ENCODE results near the gene PHF8.

PHF8 gene

DNA sequence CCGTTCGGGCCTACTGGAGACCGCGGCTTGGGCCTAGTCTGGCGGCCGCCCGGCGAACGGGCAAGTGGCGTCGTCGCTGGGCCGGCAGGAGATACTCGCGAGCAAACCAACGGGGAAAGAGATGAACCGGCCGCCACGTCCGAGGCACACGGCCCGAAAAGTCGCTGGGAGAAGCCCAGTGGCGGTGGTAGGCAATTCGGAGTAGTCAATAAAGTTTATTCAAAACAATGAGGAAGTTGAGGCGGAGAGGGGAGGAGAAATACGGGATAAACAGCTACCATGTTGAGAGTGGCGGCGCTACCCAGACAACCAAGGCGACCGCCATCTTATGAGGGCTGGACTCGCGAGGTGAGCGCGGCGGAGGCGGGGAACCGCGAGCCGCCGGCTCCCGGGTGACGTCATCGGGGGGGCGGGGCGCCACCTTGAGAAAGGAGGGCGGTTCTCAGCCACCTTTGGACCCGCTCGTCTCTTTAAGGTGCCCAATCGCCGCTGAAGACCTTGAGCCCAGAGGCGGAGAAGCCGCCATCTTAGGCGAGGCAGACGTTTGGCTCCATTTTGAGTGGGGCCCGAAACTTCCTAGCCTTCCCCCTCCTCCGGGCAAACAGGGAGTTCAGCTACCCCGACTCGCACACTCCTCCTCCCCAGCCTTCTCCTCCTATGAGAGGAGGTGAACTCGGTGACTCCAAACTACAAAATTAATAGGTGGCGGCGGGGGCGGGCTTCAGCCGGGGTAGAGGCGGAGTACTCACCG lies at the start of gene PHF8:
TSS of gene PHF8 (minus strand) at position 348 of the 751 bp plus-strand sequence. CDS start 1,745 bp downstream, outside the sequence.
- peak; percentile 96 for DNase-seq

- no peak for DNase-seq
These were observed 49.3 kb upstream of the PHF8 start for GRCh38 chrX:54093571-54093970.

- DNase-seq, result no peak
These were observed 48.9 kb upstream of the PHF8 start for GRCh38 chrX:54093159-54093558.

GRCh38 chrX:54090880-54091279 lies 46.6 kb upstream of the PHF8 start:
- no peak for DNase-seq

DNA sequence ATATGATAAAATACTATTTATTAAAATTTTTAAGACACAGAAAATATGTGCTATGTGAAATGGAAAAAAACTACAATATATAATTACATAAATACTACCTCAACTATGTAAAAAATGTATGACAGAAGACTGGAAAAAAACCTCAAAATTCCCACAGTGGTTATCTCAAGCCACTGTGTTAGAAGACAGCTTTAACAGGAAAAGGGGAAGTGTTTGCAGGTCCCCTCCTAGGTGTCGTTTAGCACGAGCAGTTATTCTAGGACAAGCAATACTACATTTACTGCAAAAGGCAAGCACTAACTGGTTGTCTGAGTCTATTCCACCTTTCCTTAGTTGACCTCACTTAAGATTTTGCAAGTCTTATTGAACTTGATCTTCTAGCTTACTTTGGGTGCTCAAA lies 44.9 kb upstream of the PHF8 start:
- no peak for DNase-seq

- no peak for DNase-seq
These were observed 43.4 kb upstream of the PHF8 start for GRCh38 chrX:54087661-54088060.

DNA sequence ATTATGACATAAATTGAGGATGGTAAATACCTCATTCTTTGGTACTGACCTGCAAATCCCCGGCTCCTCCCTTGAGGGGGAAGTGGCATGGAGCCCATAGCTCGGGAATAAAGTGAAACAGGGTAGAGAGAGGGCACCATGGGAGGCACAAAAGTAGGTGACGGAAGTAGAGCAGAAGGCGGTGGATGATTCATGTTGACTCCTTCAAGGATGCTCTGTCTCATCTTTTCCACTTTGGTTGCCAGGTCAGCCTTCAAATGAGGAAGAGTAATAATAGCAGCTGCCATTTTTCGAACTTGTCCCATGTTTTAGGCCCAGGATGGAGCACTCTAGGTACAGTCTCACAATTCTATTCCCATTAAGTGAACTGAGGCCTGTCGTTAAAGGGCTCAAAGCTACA lies 41.4 kb upstream of the PHF8 start:
- no peak for DNase-seq

DNA sequence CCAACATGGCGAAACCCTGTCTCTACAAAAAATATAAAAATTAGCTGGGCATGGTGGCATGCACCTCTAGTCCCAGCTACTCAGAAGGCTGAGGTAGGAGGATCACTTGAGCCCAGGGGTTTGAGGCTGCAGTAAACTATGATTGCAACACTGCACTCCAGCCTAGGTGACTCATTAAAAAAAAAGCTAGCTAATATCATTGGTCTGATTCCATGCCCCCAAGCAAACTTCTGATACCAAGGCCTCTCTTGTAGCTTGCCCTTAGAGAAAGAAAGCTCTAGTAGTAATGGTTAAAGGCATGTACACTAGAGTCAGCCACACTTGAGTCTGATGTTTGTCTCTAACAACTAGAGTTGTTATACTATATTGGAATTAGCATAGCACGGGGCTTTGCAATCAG lies 32.6 kb upstream of the PHF8 start:
- DNase-seq, result no peak

- DNase-seq, result no peak
These were observed 30.6 kb upstream of the PHF8 start for GRCh38 chrX:54074826-54075225.

DNA sequence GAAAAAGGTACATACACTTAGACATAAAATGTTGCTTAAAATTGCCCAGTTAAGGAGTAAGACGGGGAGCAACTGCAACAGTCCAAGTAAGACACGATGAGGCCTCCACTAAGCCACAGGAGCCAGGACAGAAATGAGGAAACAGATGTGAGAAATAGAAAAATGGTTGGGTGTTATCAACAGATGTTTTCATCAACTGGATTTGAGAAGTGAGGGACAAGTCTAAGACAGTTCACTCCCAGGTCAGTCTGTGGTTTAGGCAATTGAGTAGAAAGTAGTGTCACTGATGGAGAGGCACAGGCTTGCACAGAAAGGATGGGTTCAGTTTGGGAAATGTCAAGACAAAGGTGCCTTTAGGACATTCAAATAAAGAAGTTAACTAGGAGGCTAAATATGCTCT lies 23.5 kb upstream of the PHF8 start:
- no peak for DNase-seq

- DNase-seq, result no peak
These were observed 22.6 kb upstream of the PHF8 start for GRCh38 chrX:54066841-54067240.

DNA sequence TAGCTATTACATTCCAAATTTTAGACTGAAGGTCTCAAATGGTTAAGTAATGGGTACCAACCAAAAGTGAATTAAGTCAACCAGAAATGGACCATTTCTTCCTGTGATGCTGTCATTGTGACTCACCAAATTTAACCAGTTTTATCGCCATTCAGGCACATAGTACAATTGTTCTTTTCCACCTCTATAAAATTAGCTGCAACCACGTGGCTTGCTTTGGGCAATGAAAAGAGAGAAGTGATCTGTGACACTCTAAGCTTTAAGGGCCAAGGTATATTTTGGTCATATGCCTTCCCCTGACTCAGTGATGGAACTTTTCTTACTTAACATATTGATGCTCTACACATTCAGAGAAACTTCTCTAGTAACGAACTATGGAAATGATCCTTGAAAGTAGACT lies 20.3 kb upstream of the PHF8 start:
- DNase-seq, result no peak

GRCh38 chrX:54063361-54063760 lies 19.1 kb upstream of the PHF8 start:
- no peak for DNase-seq

DNA sequence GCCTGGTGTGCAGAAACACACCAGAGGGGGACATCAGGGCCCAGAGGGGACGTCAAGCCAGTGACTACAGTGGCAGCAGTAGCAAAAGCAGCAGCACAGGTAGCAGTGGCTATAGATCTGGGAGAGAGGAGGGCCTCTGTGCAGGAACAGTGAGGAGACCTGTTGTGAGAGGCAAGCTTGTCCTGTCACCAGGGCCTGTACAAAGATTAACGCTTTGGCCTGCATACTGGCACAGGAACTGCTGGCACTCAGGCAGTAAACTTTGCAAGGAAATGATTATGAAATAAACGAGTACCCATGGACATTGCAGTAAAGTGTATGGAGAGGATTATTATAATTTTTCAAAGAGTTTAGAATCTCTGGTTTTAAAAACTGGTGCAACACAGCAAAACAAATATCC lies 5.5 kb upstream of the PHF8 start:
- DNase-seq, result no peak

DNA sequence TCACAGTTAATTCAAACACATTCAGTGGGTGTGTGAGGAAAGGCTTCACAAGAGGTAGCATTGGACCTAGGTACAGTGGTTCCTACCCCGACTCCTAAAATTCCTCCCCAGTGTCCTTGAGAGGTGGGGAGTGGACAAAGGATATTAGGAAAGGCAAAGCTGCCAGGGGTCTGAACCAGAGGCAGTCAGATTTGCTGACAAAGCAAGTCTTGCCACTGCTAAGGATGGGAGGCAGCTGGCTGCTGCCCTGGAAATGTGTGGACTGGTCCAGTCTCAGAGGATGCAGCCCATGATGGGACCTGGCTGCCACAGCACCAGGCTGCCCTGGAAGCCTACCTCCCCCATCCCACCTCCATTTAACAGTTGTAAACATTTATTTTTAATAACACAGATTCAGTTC lies 4.1 kb upstream of the PHF8 start:
- no peak for DNase-seq

GRCh38 chrX:54045563-54046228 lies 1.4 kb upstream of the PHF8 start:
- no peak for DNase-seq

DNA sequence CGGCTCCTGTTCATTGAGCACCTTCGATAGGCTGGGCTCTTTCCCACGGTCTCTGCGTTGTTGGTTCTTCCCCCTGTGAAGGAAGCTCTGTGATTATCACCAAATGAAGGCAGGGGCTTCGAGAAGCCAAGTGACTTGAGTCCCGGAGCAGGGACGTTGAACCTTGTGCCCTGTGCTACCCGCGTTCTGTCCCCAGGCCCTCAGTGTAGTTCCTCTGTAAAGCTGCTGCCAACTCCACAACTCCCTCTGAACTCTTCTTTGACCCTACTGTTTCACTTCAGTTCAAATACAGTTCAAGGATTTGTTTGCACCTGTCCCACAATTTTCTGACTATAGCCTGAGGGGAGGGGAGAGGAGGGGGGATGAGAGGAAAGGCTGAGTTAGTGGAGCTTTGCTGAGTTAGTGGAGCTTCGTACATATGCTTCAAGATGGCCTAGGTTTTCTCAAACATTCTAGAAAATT lies 635 bp upstream of the PHF8 start:
- DNase-seq, result no peak

DNA sequence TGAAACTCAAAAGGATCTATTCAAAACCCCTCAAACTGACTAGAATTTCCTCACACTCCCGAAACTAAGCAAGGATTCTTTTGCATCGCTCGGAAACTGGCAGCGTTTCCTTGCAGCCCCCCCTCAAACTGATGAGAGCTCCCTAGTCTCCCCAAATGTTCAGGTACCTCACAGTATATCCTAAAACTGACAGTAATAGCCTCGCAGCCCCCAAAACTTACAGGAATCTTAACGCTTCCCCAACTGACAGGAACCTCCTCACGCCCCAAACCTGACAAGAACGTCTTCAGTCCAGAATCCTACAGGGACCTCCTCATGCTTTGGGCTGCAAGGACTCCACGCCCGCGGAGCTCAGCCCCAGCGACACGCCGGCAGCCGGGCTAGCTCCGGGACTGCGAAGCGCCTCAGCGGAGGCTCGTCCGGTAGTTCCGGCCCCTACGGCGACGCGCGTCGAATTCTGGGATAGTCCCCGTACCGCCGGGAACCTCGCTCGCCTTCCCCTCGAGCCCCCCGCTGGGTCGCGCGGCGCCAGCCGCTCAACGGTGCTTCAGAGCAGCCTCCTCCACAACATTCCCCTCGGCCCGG lies 640 bp downstream of the PHF8 start:
- DNase-seq, result peak; percentile 43

DNA sequence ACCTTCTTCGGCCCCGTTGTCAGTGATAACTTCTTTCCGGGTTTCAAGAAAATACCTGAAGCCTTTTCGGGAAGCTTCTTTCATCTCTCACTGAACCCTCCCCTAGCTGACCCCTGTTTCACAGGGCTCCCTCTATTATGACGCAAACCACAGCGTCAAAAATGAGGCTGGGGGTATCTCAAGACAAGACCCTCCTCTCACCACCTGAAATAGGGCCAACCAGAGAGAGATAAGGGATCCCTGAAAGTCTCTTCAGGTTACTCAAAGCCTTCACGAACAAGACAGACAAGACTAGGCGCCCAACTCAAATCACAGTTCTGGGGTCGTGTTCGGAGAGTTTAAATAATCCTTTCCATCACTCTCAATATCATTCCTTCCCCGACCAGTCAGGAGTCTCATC lies 1.2 kb downstream of the PHF8 start:
- no peak for DNase-seq

DNA sequence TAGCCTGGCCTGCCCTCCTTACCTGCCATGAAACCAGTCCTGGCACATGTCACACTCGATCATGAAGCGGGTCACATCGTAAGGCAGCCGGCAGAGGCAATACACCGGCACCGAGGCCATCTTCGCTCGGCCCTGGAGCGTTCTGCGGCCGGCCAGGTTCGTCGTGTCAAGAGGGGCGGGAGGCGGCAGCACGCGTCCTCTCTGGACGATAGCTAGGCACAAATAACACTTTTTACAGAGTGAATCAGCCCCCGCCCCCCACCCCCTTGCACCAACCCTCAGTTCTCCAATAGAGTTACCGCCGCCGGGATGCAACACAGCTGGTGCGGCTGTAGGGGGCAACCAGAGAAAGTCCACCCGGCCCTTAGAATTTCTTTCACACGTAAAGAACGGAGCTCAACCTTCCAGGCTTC lies 1.7 kb downstream of the PHF8 start:
- DNase-seq, result peak; percentile 66

- no peak for DNase-seq
These were observed 13.9 kb downstream of the PHF8 start for GRCh38 chrX:54030329-54030728.

DNA sequence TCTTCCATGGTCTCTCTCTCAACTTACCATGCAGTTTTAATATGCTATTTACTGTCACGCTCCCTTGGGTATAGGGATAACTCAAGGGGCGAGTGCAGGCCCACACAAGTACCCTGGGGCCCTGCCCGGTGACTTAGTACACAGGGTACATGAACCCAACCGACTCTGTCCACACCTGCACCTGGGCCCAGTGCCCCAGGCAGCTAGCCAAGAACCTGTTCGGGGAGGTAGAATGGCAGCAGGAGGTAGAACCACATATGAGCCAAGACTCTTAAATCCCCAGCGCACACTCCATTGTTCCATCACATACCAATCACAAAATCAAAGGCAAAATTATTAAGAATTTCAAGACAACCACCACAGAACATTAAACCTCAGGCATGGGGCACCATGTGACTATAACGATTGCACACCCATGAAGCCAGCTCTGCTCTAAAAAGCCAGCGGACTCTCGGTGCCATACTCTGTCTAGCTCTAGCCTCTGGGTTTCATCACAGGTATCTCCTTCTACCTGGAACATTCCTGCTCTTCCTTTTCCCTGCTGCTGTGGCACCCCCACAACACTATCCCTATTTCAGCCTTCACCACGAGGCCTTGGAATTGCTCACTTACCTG lies 14.6 kb downstream of the PHF8 start:
- DNase-seq, result no peak

DNA sequence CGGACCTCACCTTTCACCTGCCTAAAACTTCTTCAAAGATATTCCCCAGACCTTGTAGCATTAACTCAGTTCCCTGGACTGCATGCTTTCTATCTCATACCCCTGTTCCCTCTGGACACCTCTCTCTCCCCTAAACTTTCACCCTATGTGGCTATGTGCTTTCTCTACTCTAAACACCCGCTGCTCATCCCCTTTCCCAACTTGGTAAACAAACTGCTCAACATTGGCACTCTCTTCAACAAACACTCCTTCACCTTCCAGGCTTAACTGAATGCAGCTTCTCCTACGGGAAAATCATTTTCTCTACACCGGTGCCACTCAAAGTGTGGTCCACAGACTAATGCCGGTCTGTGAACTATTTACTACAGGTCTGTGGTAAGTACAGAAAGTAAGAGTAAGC lies 19.9 kb downstream of the PHF8 start:
- DNase-seq, result no peak
